Stomach (tissue), 9 donors: Measurements from ENCODE around the gene FOXA2. TPM values are rescaled to one million over a fixed set of nuclear protein-coding genes. Genes with fewer than 3 reads are reported as not detected.

Source experiments
- DNase-seq, 2 donors: peaks; one replicate each; pipeline versions ENCODE4 v3.0.0 to v3.0.0-alpha.2; 2013 to 2019
- H3K27ac ChIP-seq, 5 donors: fragments of 200-600 bp in 4 of 5; sonication (generic) in 4 of 5; one replicate each; pipeline ENCODE4 v1.5.1; 2013 to 2019; ENCODE audit warnings: mild to moderate bottlenecking in 1 of 5, moderate library complexity in 1 of 5
- H3K27me3 ChIP-seq, 3 donors: fragments of 200-600 bp; sonication (generic); one replicate each; pipeline ENCODE4 v1.5.1; 2017 to 2019; ENCODE audit warnings: mixed run types in 1 of 3
- H3K36me3 ChIP-seq, 4 donors: fragments of 200-600 bp; sonication (generic); 1 replicate in 3 of 4; 2 replicates in 1 of 4; pipeline ENCODE4 v1.5.1; 2016 to 2019
- H3K4me1 ChIP-seq, 4 donors: fragments of 200-600 bp; sonication (generic); one replicate each; pipeline ENCODE4 v1.5.1; 2016 to 2019
- H3K4me3 ChIP-seq, 4 donors: fragments of 200-600 bp; sonication (generic) in 3 of 4; one replicate each; pipeline ENCODE4 v1.5.1; 2016 to 2019; ENCODE audit warnings: mild to moderate bottlenecking in 1 of 4
- H3K9me3 ChIP-seq, 4 donors: fragments of 200-600 bp; sonication (generic); one replicate each; pipeline ENCODE4 v1.5.1; 2016 to 2019
- CTCF ChIP-seq, 7 experiments: fragments of 450-650 bp in 4 of 7; fragments of 200-600 bp in 3 of 7; sonication (generic) in 3 of 7; IDR thresholded peaks; one replicate each; pipeline ENCODE4 v1.5.1; 2016 to 2019; ENCODE audit warnings: antibody characterized with exemption in 7 of 7, control low read depth in 2 of 7, mild to moderate bottlenecking in 1 of 7
- EP300 ChIP-seq: sonication (generic); formaldehyde crosslinking; IDR thresholded peaks from one replicate; pipeline ENCODE4 v1.6.1; 2017; ENCODE audit warnings: antibody characterized with exemption
- POLR2A ChIP-seq, 4 donors: fragments of 450-650 bp; IDR thresholded peaks; one replicate each; pipeline ENCODE4 v1.6.1; 2016; ENCODE audit warnings: antibody characterized with exemption in 4 of 4, control low read depth in 2 of 4, mild to moderate bottlenecking in 1 of 4, moderate library complexity in 1 of 4
- POLR2AphosphoS5 ChIP-seq, 3 donors: sonication (generic); formaldehyde crosslinking; IDR thresholded peaks; one replicate each; pipeline ENCODE4 v1.6.1; 2016; ENCODE audit warnings: antibody characterized with exemption in 3 of 3
- WGBS, 5 donors: extraction: QIAGEN DNeasy Blood & Tissue Kit in 3 of 5; methylation state at CpG; one replicate each; pipeline versions ENCODE4 v1.1.5 to v1.1.7; 2013 to 2018; 5-methylcytosine and 5-hydroxymethylcytosine counted together
- intact Hi-C: fragments of 100-400 bp; cut with DNase I; formaldehyde crosslinking; loops from one replicate; pipeline ENCODE4 v1.15.1; 2023; ENCODE audit warnings: low total_unique reads
- polyA plus RNA-seq, 3 donors: library from polyadenylated mRNA; stranded (reverse); fragments of 200-250 nt; gene quantifications; one replicate each; pipeline ENCODE4 v1.2.3, GENCODE V29; 2013
- total RNA-seq, 5 donors: library from RNA; depleted of rRNA; stranded (reverse); fragments of >200 nt; gene quantifications; one replicate each; pipeline versions ENCODE4 v1.1.0 to v1.2.3, GENCODE V29; 2014 to 2016
- donor health status: healthy with polysubstance abuse.
- donor health status: Bipolar disorder and iron deficiency.
- donor health status: healthy.

Gene FOXA2
- total and polyA plus RNA-seq, 8 donors = 7.5 to 62.0 (median 20.3) TPM

- peaks cover 0 to 9% (median under 1%) of the 10 kb centered on the region in 4 donors for H3K4me1 ChIP-seq
- peaks cover 0 to 100% (median 6%) of the 10 kb centered on the region in 3 donors for H3K27me3 ChIP-seq
- intact Hi-C loops = no loop called here
- peak overlapping the region in 1 of 5 donors; percentile 22 for H3K27ac ChIP-seq
- no peaks in the 10 kb centered on the region for H3K9me3 ChIP-seq
- WGBS, 5 donors = 16 to 30% (median 28%) methylated on average over 4 of the region's 4 CpGs
- no peak overlapping the region for H3K4me3 ChIP-seq
- no peak for DNase-seq
- peaks cover 0 to 5% (median 2%) of the 10 kb centered on the region in 4 donors for H3K36me3 ChIP-seq
- no peak for TF ChIP-seq POLR2AphosphoS5 (IDR thresholded peaks at IDR 0.05)
- TF ChIP-seq EP300 = no peak
- TF ChIP-seq POLR2A (IDR thresholded peaks at IDR 0.05) = no peak
- no peak for TF ChIP-seq CTCF (IDR thresholded peaks at IDR 0.05)
Observed at GRCh38 chr20:22562620-22563019, 21.8 kb downstream of the FOXA2 start.

- peak overlapping the region in 1 of 5 donors; percentile 8 for H3K27ac ChIP-seq
- no peaks in the 10 kb centered on the region for H3K9me3 ChIP-seq
- TF ChIP-seq EP300 (no peak), CTCF (IDR thresholded peaks at IDR 0.05) (no peak), POLR2A (IDR thresholded peaks at IDR 0.05) (no peak), POLR2AphosphoS5 (IDR thresholded peaks at IDR 0.05) (no peak)
- no peak overlapping the region for H3K4me3 ChIP-seq
- peaks cover 0 to 9% (median 0%) of the 10 kb centered on the region in 4 donors for H3K4me1 ChIP-seq
- DNase-seq = no peak
- peaks cover 0 to 96% (median 6%) of the 10 kb centered on the region in 3 donors for H3K27me3 ChIP-seq
- 31 to 48% (median 36%) methylated on average over 9 of the region's 9 CpGs for WGBS, 5 donors
- intact Hi-C loops = no loop called here
- H3K36me3 ChIP-seq = peaks cover 0 to 5% (median 2%) of the 10 kb centered on the region in 4 donors
Observed at GRCh38 chr20:22561965-22562577, 22.3 kb downstream of the FOXA2 start.

GRCh38 chr20:22560817-22561216 lies 23.6 kb downstream of the FOXA2 start:
- TF ChIP-seq EP300 = no peak
- TF ChIP-seq POLR2A (IDR thresholded peaks at IDR 0.05) = no peak
- no peak for TF ChIP-seq POLR2AphosphoS5 (IDR thresholded peaks at IDR 0.05)
- TF ChIP-seq CTCF (IDR thresholded peaks at IDR 0.05) = no peak
- intact Hi-C loops = no loop called here
- DNase-seq = no peak
- Histone ChIP-seq H3K9me3 (no peaks in the 10 kb centered on the region), H3K27me3 (peaks cover 0 to 83% (median 6%) of the 10 kb centered on the region in 3 donors), H3K36me3 (peaks cover 0 to 5% (median 2%) of the 10 kb centered on the region in 4 donors), H3K4me3 (no peak overlapping the region), H3K27ac (no peak overlapping the region), H3K4me1 (peaks cover 0 to 9% (median 3%) of the 10 kb centered on the region in 4 donors)
- 43 to 67% (median 50%) methylated on average over 16 of the region's 16 CpGs for WGBS, 5 donors

- no peak overlapping the region for H3K4me3 ChIP-seq
- TF ChIP-seq CTCF (IDR thresholded peaks at IDR 0.05) (no peak), POLR2A (IDR thresholded peaks at IDR 0.05) (no peak), POLR2AphosphoS5 (IDR thresholded peaks at IDR 0.05) (no peak), EP300 (no peak)
- DNase-seq = no peak
- peaks cover 0 to 9% (median 3%) of the 10 kb centered on the region in 4 donors for H3K4me1 ChIP-seq
- peaks cover 0 to 73% (median 6%) of the 10 kb centered on the region in 3 donors for H3K27me3 ChIP-seq
- H3K9me3 ChIP-seq = no peaks in the 10 kb centered on the region
- no peak overlapping the region for H3K27ac ChIP-seq
- intact Hi-C loops = no loop called here
- 27 to 52% (median 46%) methylated on average over 6 of the region's 6 CpGs for WGBS, 5 donors
- H3K36me3 ChIP-seq = peaks cover 0 to 5% (median 2%) of the 10 kb centered on the region in 4 donors
Observed at GRCh38 chr20:22559711-22560318, 24.6 kb downstream of the FOXA2 start.
